ENCODE measurements around the gene TMEM123.
"Not testable (repeated sequence)": the region's sequence is repeated elsewhere in the genome, so short reads cannot be mapped to it uniquely, and the experiment has no call there.

The TMEM123 gene

GRCh38 chr11:102448869-102449224, 3.7 kb downstream of the TMEM123 start:
- DNase-seq (ENCODE audit: low read depth), result no peak

GRCh38 chr11:102447941-102448868, 4.4 kb downstream of the TMEM123 start:
- DNase-seq (ENCODE audit: low read depth), result no peak

- no peak for DNase-seq (ENCODE audit: low read depth)
Measured at GRCh38 chr11:102447193-102447592, 5.4 kb downstream of the TMEM123 start.

- DNase-seq (ENCODE audit: low read depth), result no peak
Measured at GRCh38 chr11:102446606-102447005, 6.0 kb downstream of the TMEM123 start.

GRCh38 chr11:102444693-102445092, 7.9 kb downstream of the TMEM123 start:
- not testable (repeated sequence) for DNase-seq (ENCODE audit: low read depth)

GRCh38 chr11:102444142-102444541, 8.4 kb downstream of the TMEM123 start:
- not testable (repeated sequence) for DNase-seq (ENCODE audit: low read depth)

- DNase-seq (ENCODE audit: low read depth), result not testable (repeated sequence)
Measured at GRCh38 chr11:102439063-102439363, 13.6 kb downstream of the TMEM123 start.

- no peak for DNase-seq (ENCODE audit: low read depth)
Measured at GRCh38 chr11:102438311-102439062, 14.1 kb downstream of the TMEM123 start.

- DNase-seq (ENCODE audit: low read depth), result no peak
Measured at GRCh38 chr11:102437727-102438126, 14.8 kb downstream of the TMEM123 start.

- DNase-seq (ENCODE audit: low read depth), result no peak
Measured at GRCh38 chr11:102436976-102437375, 15.6 kb downstream of the TMEM123 start.

GRCh38 chr11:102436561-102436960, 16.0 kb downstream of the TMEM123 start:
- DNase-seq (ENCODE audit: low read depth), result no peak

GRCh38 chr11:102435688-102436087, 16.9 kb downstream of the TMEM123 start:
- DNase-seq (ENCODE audit: low read depth), result no peak

GRCh38 chr11:102433571-102433970, 19.0 kb downstream of the TMEM123 start:
- DNase-seq (ENCODE audit: low read depth), result not testable (repeated sequence)

GRCh38 chr11:102432560-102432959, 20.0 kb downstream of the TMEM123 start:
- DNase-seq (ENCODE audit: low read depth), result not testable (repeated sequence)

- no peak for DNase-seq (ENCODE audit: low read depth)
Measured at GRCh38 chr11:102431404-102431803, 21.2 kb downstream of the TMEM123 start.

GRCh38 chr11:102430158-102430836, 22.3 kb downstream of the TMEM123 start:
- no peak for DNase-seq (ENCODE audit: low read depth)

GRCh38 chr11:102429691-102430090, 22.9 kb downstream of the TMEM123 start:
- DNase-seq (ENCODE audit: low read depth), result no peak

GRCh38 chr11:102429226-102429625, 23.3 kb downstream of the TMEM123 start:
- DNase-seq (ENCODE audit: low read depth), result no peak

GRCh38 chr11:102428696-102429095, 23.9 kb downstream of the TMEM123 start:
- no peak for DNase-seq (ENCODE audit: low read depth)

- no peak for DNase-seq (ENCODE audit: low read depth)
Measured at GRCh38 chr11:102427068-102427467, 25.5 kb downstream of the TMEM123 start.

- DNase-seq (ENCODE audit: low read depth), result no peak
Measured at GRCh38 chr11:102426570-102426969, 26.0 kb downstream of the TMEM123 start.

- DNase-seq (ENCODE audit: low read depth), result no peak
Measured at GRCh38 chr11:102426000-102426399, 26.6 kb downstream of the TMEM123 start.

- no peak for DNase-seq (ENCODE audit: low read depth)
Measured at GRCh38 chr11:102423936-102424335, 28.6 kb downstream of the TMEM123 start.
